GM21423 (cell line): Measurements from ENCODE around the gene SERF2.
"Not testable (repeated sequence)": the region's sequence is repeated elsewhere in the genome, so short reads cannot be mapped to it uniquely, and the experiment has no call there.

ENCODE experiments used
- ATAC-seq: cut with Tn5 transposase; IDR thresholded peaks from one replicate; pipeline ENCODE4 v1.9.1; 2021; ENCODE audit warnings: mild to moderate bottlenecking, moderate library complexity; ENCODE audit not compliant: unreplicated experiment

Gene SERF2

GRCh38 chr15:43826508-43827341 lies 34.6 kb downstream of the SERF2 start, which contains the start of gene WDR76:
TSS of gene WDR76 (plus strand) at chr15:43827002. CDS start at chr15:43827033, 31 bp downstream.
- ATAC-seq, result peak; percentile 61

- ATAC-seq, result no peak
Observed at GRCh38 chr15:43828061-43828657, 36.0 kb downstream of the SERF2 start.

- ATAC-seq, result not testable (repeated sequence)
Observed at GRCh38 chr15:43829951-43830540, 37.9 kb downstream of the SERF2 start.

GRCh38 chr15:43830691-43831275 lies 38.7 kb downstream of the SERF2 start:
- ATAC-seq, result not testable (repeated sequence)

GRCh38 chr15:43831519-43832052 lies 39.5 kb downstream of the SERF2 start:
- not testable (repeated sequence) for ATAC-seq

- ATAC-seq, result not testable (repeated sequence)
Observed at GRCh38 chr15:43832485-43832884, 40.4 kb downstream of the SERF2 start.

GRCh38 chr15:43845421-43845820 lies 53.3 kb downstream of the SERF2 start:
- no peak for ATAC-seq
